Stimulated activated CD8-positive, alpha-beta memory T cell treated with anti-CD3 and anti-CD28 coated beads, Interleukin-7, amount 100 ng/mL, for 24 hours (primary cell): ENCODE data around the gene USP34.
"Not testable (repeated sequence)": the region's sequence is repeated elsewhere in the genome, so short reads cannot be mapped to it uniquely, and the experiment has no call there.

ENCODE experiments used
- DNase-seq: peaks from one replicate; pipeline ENCODE4 v3.0.0-alpha.2; 2020; ENCODE audit warnings: low read depth

The USP34 gene

GRCh38 chr2:61460163-61460562 is 10.7 kb downstream of the USP34 start:
- no peak for DNase-seq

- DNase-seq: no peak
Observed at GRCh38 chr2:61456746-61457420, 14.0 kb downstream of the USP34 start.

GRCh38 chr2:61456070-61456745 is 14.7 kb downstream of the USP34 start:
- DNase-seq: no peak

GRCh38 chr2:61454972-61455371 is 15.9 kb downstream of the USP34 start:
- not testable (repeated sequence) for DNase-seq

GRCh38 chr2:61454383-61454782 is 16.5 kb downstream of the USP34 start:
- no peak for DNase-seq

GRCh38 chr2:61452392-61452791 is 18.5 kb downstream of the USP34 start:
- no peak for DNase-seq

- no peak for DNase-seq
Observed at GRCh38 chr2:61451178-61451577, 19.7 kb downstream of the USP34 start.

- DNase-seq: no peak
Observed at GRCh38 chr2:61450144-61450543, 20.7 kb downstream of the USP34 start.

GRCh38 chr2:61448229-61448628 is 22.7 kb downstream of the USP34 start:
- DNase-seq: no peak

- DNase-seq: not testable (repeated sequence)
Observed at GRCh38 chr2:61446971-61447370, 23.9 kb downstream of the USP34 start.

- DNase-seq: no peak
Observed at GRCh38 chr2:61443342-61444041, 27.4 kb downstream of the USP34 start.

- no peak for DNase-seq
Observed at GRCh38 chr2:61439241-61440002, 31.5 kb downstream of the USP34 start.

- DNase-seq: no peak
Observed at GRCh38 chr2:61438670-61439069, 32.2 kb downstream of the USP34 start.

GRCh38 chr2:61437170-61437569 is 33.7 kb downstream of the USP34 start:
- no peak for DNase-seq

- DNase-seq: no peak
Observed at GRCh38 chr2:61436092-61436491, 34.8 kb downstream of the USP34 start.

GRCh38 chr2:61435291-61435690 is 35.6 kb downstream of the USP34 start:
- no peak for DNase-seq

- DNase-seq: no peak
Observed at GRCh38 chr2:61434314-61434713, 36.6 kb downstream of the USP34 start.

- no peak for DNase-seq
Observed at GRCh38 chr2:61433606-61434005, 37.3 kb downstream of the USP34 start.

GRCh38 chr2:61432990-61433389 is 37.9 kb downstream of the USP34 start:
- no peak for DNase-seq

GRCh38 chr2:61431345-61431744 is 39.5 kb downstream of the USP34 start:
- no peak for DNase-seq

GRCh38 chr2:61426267-61426897 is 44.5 kb downstream of the USP34 start:
- peak; percentile 40 for DNase-seq

- no peak for DNase-seq
Observed at GRCh38 chr2:61425605-61426155, 45.2 kb downstream of the USP34 start.
